CD4-positive, alpha-beta T cell (primary cell): ENCODE measurements around the gene HHATL. TPM values are rescaled to one million over a fixed set of nuclear protein-coding genes. Genes with fewer than 3 reads are reported as not detected.
"Not testable (repeated sequence)": the region's sequence is repeated elsewhere in the genome, so short reads cannot be mapped to it uniquely, and the experiment has no call there.

ENCODE experiments used
- ATAC-seq: fragments of 200-7000 bp; cut with Tn5 transposase; one replicate; pipeline ENCODE4 v1.10.0; 2022; ENCODE audit warnings: mild to moderate bottlenecking; ENCODE audit not compliant: poor library complexity
- CTCF ChIA-PET: fragments of 350-600 bp; sonication (Branson Sonifier 250); formaldehyde crosslinking; loops from one replicate; lab custom pipeline; 2021; ENCODE audit warnings: antibody characterized with exemption, inconsistent platforms; lab: Charles Lee
- POLR2A ChIA-PET: fragments of 350-600 bp; sonication (Branson Sonifier 250); formaldehyde crosslinking; loops from one replicate; lab custom pipeline; 2021; ENCODE audit warnings: antibody characterized with exemption, inconsistent platforms; lab: Charles Lee
- DNase-seq, 14 experiments: peaks; one replicate each; pipeline ENCODE4 v3.0.0-alpha.2; 2013 to 2020; ENCODE audit warnings: mixed read lengths in 2 of 14
- H3K27ac ChIP-seq, 2 donors: one replicate each; pipeline versions ENCODE4 v1.5.1 to v1.7.0; 2013; ENCODE audit warnings: low read length in 2 of 2, low read depth in 1 of 2, mild to moderate bottlenecking in 1 of 2
- H3K27me3 ChIP-seq, 2 experiments: 1 replicate in 1 of 2; 2 replicates in 1 of 2; pipeline versions ENCODE4 v1.6.1 to v1.7.0; 2013; ENCODE audit warnings: low read length in 2 of 2, control low read depth in 1 of 2, mild to moderate bottlenecking in 1 of 2, moderate library complexity in 1 of 2; ENCODE audit not compliant: insufficient read depth in 2 of 2, control insufficient read depth in 1 of 2
- H3K36me3 ChIP-seq: one replicate; pipeline ENCODE4 v1.6.1; 2013; ENCODE audit warnings: low read length, control low read depth; ENCODE audit not compliant: insufficient read depth
- H3K4me1 ChIP-seq: one replicate; pipeline ENCODE4 v1.6.1; 2013; ENCODE audit warnings: low read length, control low read depth; ENCODE audit not compliant: insufficient read depth
- H3K4me3 ChIP-seq: one replicate; pipeline ENCODE4 v1.5.1; 2013; ENCODE audit warnings: mild to moderate bottlenecking, low read length, moderate library complexity
- H3K9me3 ChIP-seq, 2 experiments: 1 replicate in 1 of 2; 2 replicates in 1 of 2; pipeline versions ENCODE4 v1.6.1 to v1.7.0; 2013; ENCODE audit warnings: low read length in 2 of 2, mild to moderate bottlenecking in 2 of 2, control low read depth in 1 of 2, moderate library complexity in 1 of 2; ENCODE audit not compliant: control insufficient read depth in 1 of 2, insufficient read depth in 1 of 2
- H3K27ac Mint-ChIP-seq: one replicate; pipeline ENCODE4 v1.8.0; 2020; ENCODE audit warnings: mixed read lengths
- H3K27me3 Mint-ChIP-seq: one replicate; pipeline ENCODE4 v1.8.0; 2021; ENCODE audit warnings: mixed read lengths
- H3K36me3 Mint-ChIP-seq: one replicate; pipeline ENCODE4 v1.8.0; 2021; ENCODE audit warnings: low read depth, mixed read lengths
- H3K4me1 Mint-ChIP-seq: one replicate; pipeline ENCODE4 v1.8.0; 2021; ENCODE audit warnings: low read depth, mixed read lengths
- H3K4me3 Mint-ChIP-seq: one replicate; pipeline ENCODE4 v1.8.0; 2020; ENCODE audit warnings: mild to moderate bottlenecking, mixed read lengths
- H3K9me3 Mint-ChIP-seq: one replicate; pipeline ENCODE4 v1.8.0; 2020; ENCODE audit warnings: mixed read lengths
- intact Hi-C, 2 experiments: fragments of 100-400 bp; cut with DNase I in 1 of 2; cut with micrococcal nuclease in 1 of 2; formaldehyde crosslinking; loops; one replicate each; pipeline versions ENCODE4 v1.15.1 to v1.9.0; 2023 to 2025; cut with DNase I, micrococcal nuclease
- total RNA-seq, 174 experiments: library from RNA in 2 of 174; stranded (reverse) in 2 of 174; gene quantifications; one replicate each; pipeline ENCODE4 v1.2.3 and lab custom pipeline; 2021 to 2026
- TF ChIP-seq, protein P1 (sequence below): fragments of 200-600 bp; IDR thresholded peaks from one replicate; pipeline ENCODE4 v1.8.0; 2022; ENCODE audit warnings: antibody characterized with exemption, mild to moderate bottlenecking

Gene HHATL
- total RNA-seq, 2 experiments from 2014 or later = not detected

- Mint-ChIP-seq H3K27ac (no peak overlapping the region), H3K27me3 (no peaks in the 10 kb centered on the region), H3K36me3 (no peaks in the 10 kb centered on the region), H3K4me1 (no peaks in the 10 kb centered on the region), H3K4me3 (no peak overlapping the region), H3K9me3 (no peaks in the 10 kb centered on the region)
- POLR2A ChIA-PET = no interaction called here
- intact Hi-C loops = no loop called here
- ATAC-seq (no peak), DNase-seq (no peak)
- CTCF ChIA-PET = no interaction called here
- H3K4me1 ChIP-seq = no peaks in the 10 kb centered on the region
- H3K27me3 ChIP-seq = peaks cover 0 to 6% of the 10 kb centered on the region in 2 experiments
- H3K27ac ChIP-seq = no peak overlapping the region
- TF ChIP-seq, protein P1, sequence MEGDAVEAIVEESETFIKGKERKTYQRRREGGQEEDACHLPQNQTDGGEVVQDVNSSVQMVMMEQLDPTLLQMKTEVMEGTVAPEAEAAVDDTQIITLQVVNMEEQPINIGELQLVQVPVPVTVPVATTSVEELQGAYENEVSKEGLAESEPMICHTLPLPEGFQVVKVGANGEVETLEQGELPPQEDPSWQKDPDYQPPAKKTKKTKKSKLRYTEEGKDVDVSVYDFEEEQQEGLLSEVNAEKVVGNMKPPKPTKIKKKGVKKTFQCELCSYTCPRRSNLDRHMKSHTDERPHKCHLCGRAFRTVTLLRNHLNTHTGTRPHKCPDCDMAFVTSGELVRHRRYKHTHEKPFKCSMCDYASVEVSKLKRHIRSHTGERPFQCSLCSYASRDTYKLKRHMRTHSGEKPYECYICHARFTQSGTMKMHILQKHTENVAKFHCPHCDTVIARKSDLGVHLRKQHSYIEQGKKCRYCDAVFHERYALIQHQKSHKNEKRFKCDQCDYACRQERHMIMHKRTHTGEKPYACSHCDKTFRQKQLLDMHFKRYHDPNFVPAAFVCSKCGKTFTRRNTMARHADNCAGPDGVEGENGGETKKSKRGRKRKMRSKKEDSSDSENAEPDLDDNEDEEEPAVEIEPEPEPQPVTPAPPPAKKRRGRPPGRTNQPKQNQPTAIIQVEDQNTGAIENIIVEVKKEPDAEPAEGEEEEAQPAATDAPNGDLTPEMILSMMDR = no peak
- H3K4me3 ChIP-seq = no peak overlapping the region
- no peaks in the 10 kb centered on the region for H3K9me3 ChIP-seq
- no peaks in the 10 kb centered on the region for H3K36me3 ChIP-seq
Measured at GRCh38 chr3:42728056-42728455, 25.5 kb upstream of the HHATL start.

DNA sequence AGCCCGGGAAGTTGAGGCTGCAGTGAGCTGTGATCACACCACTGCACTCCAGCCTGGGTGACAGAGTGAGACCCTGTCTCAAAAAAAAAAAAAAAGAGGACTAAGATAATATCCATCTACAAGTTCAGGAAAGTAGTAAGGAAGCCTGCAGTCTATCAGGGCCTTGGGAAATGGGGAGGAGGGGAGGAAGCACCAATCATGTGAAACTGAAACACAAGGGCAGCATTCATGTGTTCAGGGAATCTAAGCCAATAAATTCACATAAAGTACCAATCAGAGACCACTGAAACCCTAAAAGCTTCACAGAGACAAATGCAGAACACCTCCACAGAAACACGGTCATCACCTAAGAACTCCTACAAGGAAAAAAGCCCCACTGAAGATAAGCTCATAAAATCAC lies 22.9 kb upstream of the HHATL start:
- Mint-ChIP-seq H3K4me3 (no peak overlapping the region), H3K27ac (no peak overlapping the region), H3K27me3 (peaks cover 5% of the 10 kb centered on the region), H3K9me3 (no peaks in the 10 kb centered on the region), H3K36me3 (no peaks in the 10 kb centered on the region), H3K4me1 (no peaks in the 10 kb centered on the region)
- Histone ChIP-seq H3K27ac (no peak overlapping the region), H3K27me3 (peaks cover 0 to 6% of the 10 kb centered on the region in 2 experiments), H3K36me3 (no peaks in the 10 kb centered on the region), H3K9me3 (no peaks in the 10 kb centered on the region), H3K4me1 (no peaks in the 10 kb centered on the region), H3K4me3 (no peak overlapping the region)
- TF ChIP-seq, protein P1 = no peak
- DNase-seq (no peak), ATAC-seq (no peak)
- ChIA-PET POLR2A (no interaction called here), CTCF (no interaction called here)
- intact Hi-C loops = no loop called here

GRCh38 chr3:42723219-42723618 lies 20.6 kb upstream of the HHATL start:
- Histone ChIP-seq H3K36me3 (no peaks in the 10 kb centered on the region), H3K27ac (no peak overlapping the region), H3K27me3 (peaks cover 0 to 6% of the 10 kb centered on the region in 2 experiments), H3K9me3 (no peaks in the 10 kb centered on the region), H3K4me1 (no peaks in the 10 kb centered on the region), H3K4me3 (no peak overlapping the region)
- CTCF ChIA-PET = no interaction called here
- intact Hi-C loops = no loop called here
- no peak overlapping the region for H3K4me3 Mint-ChIP-seq
- no peaks in the 10 kb centered on the region for H3K4me1 Mint-ChIP-seq
- DNase-seq (no peak), ATAC-seq (no peak)
- POLR2A ChIA-PET = interaction anchor here (0.6 kb wide), 1 partner anchor 172 kb away, joined by 3 read pairs; no protein-coding TSS in a partner anchor
- H3K9me3 Mint-ChIP-seq = no peaks in the 10 kb centered on the region
- H3K27me3 Mint-ChIP-seq = peaks cover 5% of the 10 kb centered on the region
- TF ChIP-seq, protein P1 = no peak
- no peaks in the 10 kb centered on the region for H3K36me3 Mint-ChIP-seq
- no peak overlapping the region for H3K27ac Mint-ChIP-seq

DNA sequence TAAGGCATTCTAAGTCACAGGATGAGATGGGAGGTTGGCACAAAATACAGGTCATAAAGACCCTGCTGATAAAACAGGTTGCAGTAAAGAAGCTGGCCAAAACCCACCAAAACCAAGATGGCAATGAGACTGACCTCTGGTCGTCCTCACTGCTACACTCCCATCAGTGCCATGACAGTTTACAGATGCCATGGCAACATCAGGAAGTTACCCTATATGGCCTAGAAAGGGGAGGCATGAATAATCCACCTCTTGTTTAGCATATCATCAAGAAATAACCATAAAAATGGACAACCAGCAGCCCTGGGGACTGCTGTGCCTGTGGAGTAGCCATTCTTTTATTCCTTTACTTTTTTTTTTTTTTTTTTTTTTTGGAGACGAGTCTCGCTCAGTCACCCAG lies 19.8 kb upstream of the HHATL start:
- CTCF ChIA-PET, H3K9me3 ChIP-seq, DNase-seq, H3K4me3 ChIP-seq, POLR2A ChIA-PET, H3K27me3 Mint-ChIP-seq, H3K36me3 Mint-ChIP-seq, H3K27me3 ChIP-seq, H3K36me3 ChIP-seq, H3K27ac ChIP-seq, ATAC-seq, H3K27ac Mint-ChIP-seq, H3K9me3 Mint-ChIP-seq, H3K4me1 ChIP-seq, intact Hi-C loops, H3K4me3 Mint-ChIP-seq, H3K4me1 Mint-ChIP-seq: not testable (repeated sequence)
